Measurements from ENCODE around the gene ACSM2A.
"Not testable (repeated sequence)": the region's sequence is repeated elsewhere in the genome, so short reads cannot be mapped to it uniquely, and the experiment has no call there.

Gene ACSM2A

GRCh38 chr16:20451364-20451763 is at the start of gene ACSM2A:
TSS of gene ACSM2A (plus strand) at chr16:20451521. CDS start at chr16:20460115, 8,594 bp downstream.
- not testable (repeated sequence) for DNase-seq (ENCODE audit: low spot score)

- no peak for DNase-seq (ENCODE audit: low spot score)
These were observed 48.7 kb upstream of the ACSM2A start for GRCh38 chr16:20402651-20403050.

- no peak for DNase-seq (ENCODE audit: low spot score)
These were observed 46.7 kb upstream of the ACSM2A start, which contains the start of gene PDILT for GRCh38 chr16:20404637-20405036. TSS of gene PDILT (minus strand) at chr16:20404737. CDS start at chr16:20399300, 5,437 bp downstream.

- peak; percentile 76 for DNase-seq (ENCODE audit: low spot score)
These were observed 41.8 kb upstream of the ACSM2A start, which contains the start of gene ACSM5 for GRCh38 chr16:20409398-20410120. TSS of gene ACSM5 (plus strand) at chr16:20409534. CDS start at chr16:20411485, 1,951 bp downstream.

GRCh38 chr16:20410121-20410723 is 41.1 kb upstream of the ACSM2A start:
- peak; percentile 51 for DNase-seq (ENCODE audit: low spot score)

- no peak for DNase-seq (ENCODE audit: low spot score)
These were observed 40.3 kb upstream of the ACSM2A start for GRCh38 chr16:20411055-20411454.

- peak; percentile 78 for DNase-seq (ENCODE audit: low spot score)
These were observed 35.8 kb upstream of the ACSM2A start for GRCh38 chr16:20415541-20415940.

GRCh38 chr16:20419093-20419492 is 32.2 kb upstream of the ACSM2A start:
- not testable (repeated sequence) for DNase-seq (ENCODE audit: low spot score)

GRCh38 chr16:20421748-20422147 is 29.6 kb upstream of the ACSM2A start:
- DNase-seq (ENCODE audit: low spot score), result not testable (repeated sequence)

GRCh38 chr16:20423772-20424128 is 27.6 kb upstream of the ACSM2A start:
- not testable (repeated sequence) for DNase-seq (ENCODE audit: low spot score)

GRCh38 chr16:20424129-20424866 is 27.0 kb upstream of the ACSM2A start:
- DNase-seq (ENCODE audit: low spot score), result no peak

- DNase-seq (ENCODE audit: low spot score), result peak; percentile 94
These were observed 23.9 kb upstream of the ACSM2A start for GRCh38 chr16:20427401-20427797.

GRCh38 chr16:20429499-20429898 is 21.8 kb upstream of the ACSM2A start:
- not testable (repeated sequence) for DNase-seq (ENCODE audit: low spot score)

GRCh38 chr16:20430480-20430879 is 20.8 kb upstream of the ACSM2A start:
- DNase-seq (ENCODE audit: low spot score), result not testable (repeated sequence)

GRCh38 chr16:20430948-20431347 is 20.4 kb upstream of the ACSM2A start:
- DNase-seq (ENCODE audit: low spot score), result no peak

- not testable (repeated sequence) for DNase-seq (ENCODE audit: low spot score)
These were observed 12.4 kb upstream of the ACSM2A start for GRCh38 chr16:20438950-20439349.

GRCh38 chr16:20439820-20440231 is 11.5 kb upstream of the ACSM2A start:
- not testable (repeated sequence) for DNase-seq (ENCODE audit: low spot score)

GRCh38 chr16:20440731-20441130 is 10.6 kb upstream of the ACSM2A start:
- DNase-seq (ENCODE audit: low spot score), result peak; percentile 66

- DNase-seq (ENCODE audit: low spot score), result peak; percentile 61
These were observed 10.1 kb upstream of the ACSM2A start for GRCh38 chr16:20441191-20441590.

- DNase-seq (ENCODE audit: low spot score), result not testable (repeated sequence)
These were observed 9.5 kb upstream of the ACSM2A start for GRCh38 chr16:20441859-20442258.

GRCh38 chr16:20446652-20447393 is 4.5 kb upstream of the ACSM2A start:
- not testable (repeated sequence) for DNase-seq (ENCODE audit: low spot score)

- not testable (repeated sequence) for DNase-seq (ENCODE audit: low spot score)
These were observed 2.3 kb downstream of the ACSM2A start for GRCh38 chr16:20453633-20454032.
